Stimulated activated CD4-positive, alpha-beta T cell treated with anti-CD3 and anti-CD28 coated beads, Interleukin-4, amount 100 ng/mL, for 1 hour (primary cell): ENCODE data around the gene ZNF772.
A peak's percentile ranks its signal among the peaks of the same experiment; 100 is the strongest.
"Not testable (repeated sequence)": the region's sequence is repeated elsewhere in the genome, so short reads cannot be mapped to it uniquely, and the experiment has no call there.

Experiments used
- DNase-seq: peaks from one replicate; pipeline ENCODE4 v3.0.0-alpha.2; 2020

The ZNF772 gene

GRCh38 chr19:57477191-57478008 is at the start of gene ZNF772:
ZNF772 (minus strand) TSS chr19:57477566; CDS start chr19:57477309, 257 bp downstream.
- peak; percentile 83 for DNase-seq

GRCh38 chr19:57518021-57518420 is 40.7 kb upstream of the ZNF772 start:
- not testable (repeated sequence) for DNase-seq

- no peak for DNase-seq
These were observed 37.9 kb upstream of the ZNF772 start for GRCh38 chr19:57515255-57515654.

GRCh38 chr19:57512845-57513244 is 35.5 kb upstream of the ZNF772 start:
- peak; percentile 11 for DNase-seq

- DNase-seq, result no peak
These were observed 34.1 kb upstream of the ZNF772 start for GRCh38 chr19:57511484-57511883.

- DNase-seq, result no peak
These were observed 28.8 kb upstream of the ZNF772 start for GRCh38 chr19:57506163-57506562.

GRCh38 chr19:57500400-57500799 is 23.0 kb upstream of the ZNF772 start:
- DNase-seq, result not testable (repeated sequence)

- peak; percentile 97 for DNase-seq
These were observed 22.5 kb upstream of the ZNF772 start, which contains the start of gene ZNF773 for GRCh38 chr19:57499680-57500395. ZNF773 (plus strand) TSS chr19:57499938; CDS start chr19:57500081, 143 bp downstream.

- not testable (repeated sequence) for DNase-seq
These were observed 21.9 kb upstream of the ZNF772 start for GRCh38 chr19:57499332-57499679.

GRCh38 chr19:57488299-57488644 is 10.9 kb upstream of the ZNF772 start:
- not testable (repeated sequence) for DNase-seq

GRCh38 chr19:57487477-57488298 is 10.3 kb upstream of the ZNF772 start, which contains the start of gene ZNF419:
ZNF419 (plus strand) TSS chr19:57487750; CDS start chr19:57487951, 201 bp downstream.
- peak; percentile 96 for DNase-seq

GRCh38 chr19:57473646-57474045 is 3.7 kb downstream of the ZNF772 start:
- DNase-seq, result no peak

GRCh38 chr19:57466489-57466888 is 10.9 kb downstream of the ZNF772 start:
- no peak for DNase-seq

GRCh38 chr19:57465680-57466381 is 11.5 kb downstream of the ZNF772 start:
- no peak for DNase-seq

- no peak for DNase-seq
These were observed 25.1 kb downstream of the ZNF772 start for GRCh38 chr19:57452307-57452706.

GRCh38 chr19:57443121-57443696 is 34.2 kb downstream of the ZNF772 start:
- no peak for DNase-seq

GRCh38 chr19:57441979-57442752 is 35.2 kb downstream of the ZNF772 start:
- no peak for DNase-seq

- DNase-seq, result no peak
These were observed 38.4 kb downstream of the ZNF772 start for GRCh38 chr19:57438925-57439324.

- no peak for DNase-seq
These were observed 39.4 kb downstream of the ZNF772 start for GRCh38 chr19:57437931-57438330.

- DNase-seq, result no peak
These were observed 40.9 kb downstream of the ZNF772 start for GRCh38 chr19:57436417-57436816.
